Measurements from ENCODE around the gene OR52B4.
"Not testable (repeated sequence)": the region's sequence is repeated elsewhere in the genome, so short reads cannot be mapped to it uniquely, and the experiment has no call there.

OR52B4 gene

DNA sequence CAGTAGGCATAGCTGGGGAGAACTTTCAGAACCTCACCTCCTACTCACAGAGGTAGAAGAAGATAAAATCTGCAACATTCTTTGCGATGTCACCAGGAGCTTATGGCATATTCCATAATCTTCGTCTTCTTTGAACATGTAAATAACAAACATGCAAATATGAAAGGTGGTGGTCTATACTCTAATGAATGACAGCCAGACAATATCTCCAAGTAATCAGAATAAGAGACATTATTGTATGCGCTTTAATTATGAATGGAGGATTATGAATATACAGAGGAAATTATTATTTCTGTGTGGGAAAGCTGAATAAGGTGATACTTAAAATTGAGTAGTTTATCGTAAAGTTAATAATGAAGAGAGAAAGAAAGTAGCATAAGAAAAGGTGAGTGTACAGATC is at the start of gene OR52B4:
TSS of gene OR52B4 (minus strand) at position 101 of the 400 bp plus-strand sequence. CDS start at position 10, 91 bp downstream.
- DNase-seq = no peak

GRCh38 chr11:4416816-4417215 is 48.6 kb upstream of the OR52B4 start:
- DNase-seq = no peak

GRCh38 chr11:4416306-4416705 is 48.1 kb upstream of the OR52B4 start:
- no peak for DNase-seq

GRCh38 chr11:4406206-4406605 is 38.0 kb upstream of the OR52B4 start:
- not testable (repeated sequence) for DNase-seq

- no peak for DNase-seq
Measured at GRCh38 chr11:4393858-4394223, 25.7 kb upstream of the OR52B4 start.

- DNase-seq = peak; percentile 85
Measured at GRCh38 chr11:4393209-4393857, 25.1 kb upstream of the OR52B4 start, which contains the start of gene TRIM21. TSS of gene TRIM21 (minus strand) at chr11:4393702. CDS start at chr11:4390409, 3,293 bp downstream.

DNA sequence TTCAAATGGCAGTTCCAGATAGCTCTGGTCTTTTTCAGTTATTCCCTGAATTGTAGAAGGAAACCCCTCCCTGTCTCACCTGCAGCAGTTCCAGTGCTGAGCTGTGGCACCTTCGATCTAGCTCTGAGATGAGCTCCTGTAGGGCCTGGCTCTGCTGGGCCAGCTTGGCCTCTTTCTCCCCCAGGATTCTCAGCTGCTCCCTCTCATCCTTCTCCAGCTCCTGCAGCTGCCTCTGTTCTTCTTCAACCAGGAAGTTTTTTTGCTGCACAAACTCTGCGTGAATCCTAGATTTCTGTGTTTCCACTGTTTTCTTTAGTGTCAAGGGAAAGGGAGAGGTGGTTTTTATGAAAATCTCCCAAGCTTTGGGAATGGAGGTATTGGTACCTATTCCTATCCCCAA is 20.0 kb upstream of the OR52B4 start:
- DNase-seq = no peak

DNA sequence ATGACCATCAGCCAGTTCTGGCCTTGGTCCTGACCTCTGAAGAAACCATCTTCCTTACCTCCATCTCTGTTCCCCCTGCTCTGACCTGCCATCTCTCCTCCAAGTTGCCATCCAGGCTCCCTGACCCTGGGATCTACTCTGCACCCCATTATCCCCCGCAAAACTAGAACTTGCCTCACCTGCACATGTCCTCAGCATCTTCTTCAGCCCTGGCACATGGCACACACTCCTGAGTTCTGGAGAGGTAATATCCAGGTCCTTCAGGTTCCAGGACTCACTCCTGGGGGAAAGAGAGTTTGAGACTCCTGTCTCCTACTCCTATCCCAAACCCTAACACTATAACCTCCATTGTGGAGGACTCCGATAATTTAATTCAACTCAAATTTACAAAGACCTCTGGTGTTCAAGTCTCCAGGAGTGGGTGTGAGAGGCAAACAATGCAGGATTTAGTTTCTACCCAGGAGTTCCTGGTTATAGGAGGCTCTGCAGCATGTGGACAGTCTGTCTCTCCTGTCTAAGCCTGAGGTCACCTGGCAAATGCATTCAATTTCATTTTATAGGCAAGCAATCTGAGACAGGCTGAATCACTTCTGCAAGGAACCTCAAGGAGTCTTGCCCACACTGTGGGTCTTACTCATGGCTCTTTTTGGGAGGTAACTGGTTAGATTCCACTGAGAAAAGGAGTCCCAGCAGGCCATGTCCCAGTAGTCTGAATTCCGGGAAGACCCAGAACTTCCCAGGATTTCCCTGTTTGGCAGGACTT is 18.0 kb upstream of the OR52B4 start:
- DNase-seq = no peak

- DNase-seq = no peak
Measured at GRCh38 chr11:4381901-4382300, 13.7 kb upstream of the OR52B4 start.

DNA sequence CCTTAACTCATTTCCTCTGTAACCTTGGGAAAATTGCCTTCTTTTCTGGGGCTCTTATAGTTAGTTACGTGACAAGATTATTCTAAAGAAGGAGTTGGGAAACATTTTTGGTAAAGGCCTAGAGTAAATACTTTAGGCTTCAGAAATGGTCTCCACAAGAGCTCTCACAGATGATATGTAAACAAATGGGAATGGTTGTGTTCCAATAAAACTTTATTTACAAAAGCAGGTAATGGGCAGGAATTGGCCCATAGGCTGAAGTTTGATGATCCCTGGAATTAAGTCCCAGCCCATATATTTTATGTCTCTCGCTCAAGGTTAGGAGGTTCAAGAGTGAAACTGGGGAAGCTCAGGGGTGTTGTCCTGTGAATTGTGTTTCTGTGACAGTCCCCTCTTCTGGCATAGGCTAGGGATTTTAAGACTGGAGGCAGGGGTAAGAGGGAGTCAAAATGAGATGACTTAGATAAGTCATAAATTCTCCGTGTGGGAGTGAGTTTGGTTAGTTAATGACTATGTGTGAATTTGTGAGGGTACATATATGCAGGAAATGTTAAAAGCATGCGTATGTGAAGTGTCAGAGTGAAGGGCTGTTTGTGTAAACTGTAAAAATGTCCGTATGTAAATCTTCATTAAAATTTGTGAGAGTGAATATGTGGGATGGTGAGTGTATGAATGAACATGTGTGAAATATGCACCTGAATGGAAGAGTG is 7.4 kb upstream of the OR52B4 start:
- no peak for DNase-seq

GRCh38 chr11:4370166-4370565 is 2.0 kb upstream of the OR52B4 start:
- no peak for DNase-seq

DNA sequence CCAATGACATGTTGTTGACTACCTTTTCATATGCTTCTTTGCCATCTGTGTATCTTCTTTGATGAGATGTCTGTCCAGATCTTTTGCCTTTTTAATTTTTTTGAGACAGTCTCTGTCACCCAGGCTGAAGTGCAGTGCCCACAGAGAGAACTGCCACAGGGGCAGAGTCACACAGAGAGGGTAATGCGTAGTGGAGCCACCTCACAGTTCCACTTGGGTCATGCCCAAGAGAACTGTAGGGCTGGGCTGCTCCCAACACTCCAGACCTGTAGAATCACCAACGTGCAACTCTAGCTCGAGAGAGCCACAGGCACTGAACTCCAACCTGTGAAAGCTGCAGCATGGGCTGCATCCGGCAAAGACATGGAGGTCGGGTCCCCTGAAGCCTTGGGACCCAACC is 20.0 kb downstream of the OR52B4 start:
- DNase-seq = not testable (repeated sequence)

DNA sequence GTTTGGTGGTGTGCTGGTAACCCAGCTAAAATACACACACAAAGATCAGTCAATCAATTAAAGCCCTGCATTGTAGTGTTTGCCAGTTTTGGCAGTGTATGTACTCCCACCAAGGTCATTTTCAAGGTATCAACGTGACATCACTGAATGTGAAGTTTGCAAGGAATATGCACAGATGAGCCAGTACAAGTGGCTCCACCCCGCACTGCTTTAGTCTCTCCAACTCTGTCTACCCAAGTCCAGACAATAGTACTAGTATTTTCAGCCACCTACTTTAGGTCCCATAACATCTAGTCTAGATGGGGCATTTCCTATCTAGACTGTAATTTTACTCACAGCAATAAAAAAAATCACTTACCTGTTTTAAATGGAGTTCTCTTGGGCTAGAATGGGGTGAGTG is 22.8 kb downstream of the OR52B4 start:
- not testable (repeated sequence) for DNase-seq

DNA sequence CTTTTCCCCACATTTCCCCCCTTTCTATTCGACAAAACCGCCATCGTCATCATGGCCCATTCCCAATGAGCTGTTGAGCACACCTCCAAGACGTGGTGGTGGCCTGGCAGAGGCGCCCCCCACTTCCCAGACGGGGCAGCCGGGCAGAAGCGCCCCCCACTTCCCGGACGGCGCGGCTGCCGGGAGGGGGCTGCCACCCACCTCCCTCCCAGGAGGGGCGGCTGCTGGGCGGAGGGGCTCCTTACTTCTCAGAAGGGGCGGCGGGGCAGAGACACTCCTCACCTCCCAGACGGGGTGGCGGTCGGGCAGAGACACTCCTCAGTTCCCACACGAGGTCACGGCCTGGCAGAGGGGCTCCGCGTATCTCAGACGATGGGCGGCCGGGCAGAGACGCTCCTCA is 33.8 kb downstream of the OR52B4 start:
- not testable (repeated sequence) for DNase-seq
